Skeletal muscle tissue (tissue), 4 donors: ENCODE results near the gene FGF18. TPM values are rescaled to one million over a fixed set of nuclear protein-coding genes. Genes with fewer than 3 reads are reported as not detected.
A peak's percentile ranks its signal among the peaks of the same experiment; 100 is the strongest.

Source experiments
- H3K27ac ChIP-seq: one replicate; pipeline ENCODE4 v1.7.0; 2013; ENCODE audit warnings: mild to moderate bottlenecking, low read depth, low read length, inconsistent platforms
- H3K27me3 ChIP-seq, 3 donors: one replicate each; pipeline ENCODE4 v1.7.0; 2013; ENCODE audit warnings: low read length in 3 of 3; ENCODE audit not compliant: control insufficient read depth in 3 of 3, insufficient read depth in 3 of 3
- H3K36me3 ChIP-seq, 3 donors: one replicate each; pipeline ENCODE4 v1.7.0; 2013; ENCODE audit warnings: low read length in 3 of 3; ENCODE audit not compliant: control insufficient read depth in 3 of 3, insufficient read depth in 3 of 3
- H3K4me1 ChIP-seq, 3 donors: one replicate each; pipeline ENCODE4 v1.7.0; 2013; ENCODE audit warnings: low read length in 3 of 3, mild to moderate bottlenecking in 3 of 3; ENCODE audit not compliant: control insufficient read depth in 3 of 3, insufficient read depth in 3 of 3
- H3K4me3 ChIP-seq, 3 donors: one replicate each; pipeline ENCODE4 v1.7.0; 2013; ENCODE audit warnings: low read length in 3 of 3
- H3K9ac ChIP-seq, 3 donors: one replicate each; pipeline ENCODE4 v1.7.0; 2013; ENCODE audit warnings: low read length in 3 of 3, mild to moderate bottlenecking in 3 of 3, moderate library complexity in 2 of 3, low read depth in 1 of 3
- H3K9me3 ChIP-seq, 3 donors: one replicate each; pipeline ENCODE4 v1.7.0; 2013; ENCODE audit warnings: low read length in 3 of 3; ENCODE audit not compliant: control insufficient read depth in 3 of 3
- total RNA-seq: library from RNA; depleted of rRNA; stranded (reverse); fragments of >200 nt; gene quantifications from one replicate; pipeline ENCODE4 v1.2.3, GENCODE V29; 2014
- donor health status: Osteomylitis.

The FGF18 gene
- total RNA-seq, 1 donor from 2014 or later = 3.1 TPM

- no peaks in the 10 kb centered on the region for H3K36me3 ChIP-seq
- no peak overlapping the region for H3K9ac ChIP-seq
- H3K27ac ChIP-seq = no peak overlapping the region
- H3K9me3 ChIP-seq = no peaks in the 10 kb centered on the region
- H3K4me3 ChIP-seq = no peak overlapping the region
- no peaks in the 10 kb centered on the region for H3K27me3 ChIP-seq
- peaks cover 2 to 5% (median 3%) of the 10 kb centered on the region in 3 donors for H3K4me1 ChIP-seq
Observed at GRCh38 chr5:171438738-171439137, 19.3 kb downstream of the FGF18 start.

GRCh38 chr5:171441246-171441791 is 21.9 kb downstream of the FGF18 start:
- no peak overlapping the region for H3K4me3 ChIP-seq
- no peak overlapping the region for H3K9ac ChIP-seq
- H3K27ac ChIP-seq = no peak overlapping the region
- H3K36me3 ChIP-seq = no peaks in the 10 kb centered on the region
- H3K27me3 ChIP-seq = no peaks in the 10 kb centered on the region
- peaks cover 2 to 11% (median 5%) of the 10 kb centered on the region in 3 donors for H3K4me1 ChIP-seq
- no peaks in the 10 kb centered on the region for H3K9me3 ChIP-seq

GRCh38 chr5:171442287-171443042 is 23.0 kb downstream of the FGF18 start:
- H3K9ac ChIP-seq = no peak overlapping the region
- H3K36me3 ChIP-seq = no peaks in the 10 kb centered on the region
- peaks cover 2 to 11% (median 5%) of the 10 kb centered on the region in 3 donors for H3K4me1 ChIP-seq
- H3K27ac ChIP-seq = no peak overlapping the region
- no peaks in the 10 kb centered on the region for H3K27me3 ChIP-seq
- no peak overlapping the region for H3K4me3 ChIP-seq
- no peaks in the 10 kb centered on the region for H3K9me3 ChIP-seq

- Histone ChIP-seq H3K27me3 (no peaks in the 10 kb centered on the region), H3K9me3 (no peaks in the 10 kb centered on the region), H3K27ac (no peak overlapping the region), H3K36me3 (no peaks in the 10 kb centered on the region), H3K9ac (no peak overlapping the region), H3K4me1 (peaks cover 0 to 11% (median 5%) of the 10 kb centered on the region in 3 donors), H3K4me3 (no peak overlapping the region)
Observed at GRCh38 chr5:171444582-171444981, 25.1 kb downstream of the FGF18 start.

- Histone ChIP-seq H3K36me3 (no peaks in the 10 kb centered on the region), H3K27ac (no peak overlapping the region), H3K4me3 (no peak overlapping the region), H3K27me3 (no peaks in the 10 kb centered on the region), H3K9ac (no peak overlapping the region), H3K9me3 (no peaks in the 10 kb centered on the region), H3K4me1 (peaks cover 5 to 15% (median 9%) of the 10 kb centered on the region in 3 donors)
Observed at GRCh38 chr5:171445644-171446516, 26.4 kb downstream of the FGF18 start.

GRCh38 chr5:171447226-171447625 is 27.8 kb downstream of the FGF18 start:
- H3K9me3 ChIP-seq = no peaks in the 10 kb centered on the region
- no peaks in the 10 kb centered on the region for H3K27me3 ChIP-seq
- H3K9ac ChIP-seq = no peak overlapping the region
- no peak overlapping the region for H3K27ac ChIP-seq
- H3K4me1 ChIP-seq = peaks cover 5 to 16% (median 8%) of the 10 kb centered on the region in 3 donors
- H3K36me3 ChIP-seq = no peaks in the 10 kb centered on the region
- H3K4me3 ChIP-seq = no peak overlapping the region

GRCh38 chr5:171449426-171449825 is 30.0 kb downstream of the FGF18 start:
- Histone ChIP-seq H3K4me3 (no peak overlapping the region), H3K9ac (no peak overlapping the region), H3K9me3 (no peaks in the 10 kb centered on the region), H3K27me3 (no peaks in the 10 kb centered on the region), H3K27ac (no peak overlapping the region), H3K36me3 (no peaks in the 10 kb centered on the region), H3K4me1 (peaks cover 4 to 16% (median 8%) of the 10 kb centered on the region in 3 donors)

- Histone ChIP-seq H3K4me3 (peak overlapping the region in 2 of 3 donors; percentile 40 to 64), H3K9me3 (no peaks in the 10 kb centered on the region), H3K27ac (peak overlapping the region; percentile 64), H3K27me3 (no peaks in the 10 kb centered on the region), H3K9ac (peak overlapping the region; percentile 61 to 74 (median 65)), H3K36me3 (no peaks in the 10 kb centered on the region), H3K4me1 (peaks cover 4 to 13% (median 8%) of the 10 kb centered on the region in 3 donors)
Observed at GRCh38 chr5:171450423-171451331, 31.2 kb downstream of the FGF18 start.

GRCh38 chr5:171451421-171451820 is 32.0 kb downstream of the FGF18 start:
- no peaks in the 10 kb centered on the region for H3K36me3 ChIP-seq
- peak overlapping the region in 2 of 3 donors; percentile 50 to 57 for H3K9ac ChIP-seq
- H3K27ac ChIP-seq = peak overlapping the region; percentile 64
- no peak overlapping the region for H3K4me3 ChIP-seq
- H3K9me3 ChIP-seq = no peaks in the 10 kb centered on the region
- H3K4me1 ChIP-seq = peaks cover 4 to 8% (median 7%) of the 10 kb centered on the region in 3 donors
- H3K27me3 ChIP-seq = no peaks in the 10 kb centered on the region
